Osteoblast (primary cell): ENCODE data around the gene GSAP. TPM values are rescaled to one million over a fixed set of nuclear protein-coding genes. Genes with fewer than 3 reads are reported as not detected.
"Not testable (repeated sequence)": the region's sequence is repeated elsewhere in the genome, so short reads cannot be mapped to it uniquely, and the experiment has no call there.

Experiments used
- DNase-seq: peaks from one replicate; pipeline ENCODE4 v3.0.0; 2011; ENCODE audit warnings: low spot score, mixed read lengths; ENCODE audit not compliant: insufficient read length; ENCODE audit errors: missing footprints
- H2AFZ ChIP-seq: 2 replicates; pipeline ENCODE4 v1.6.0; 2011; ENCODE audit warnings: mild to moderate bottlenecking, low read length
- H3K27ac ChIP-seq: 2 replicates; pipeline ENCODE4 v1.5.1; 2011; ENCODE audit warnings: mild to moderate bottlenecking, low read depth, low read length, moderate library complexity
- H3K27me3 ChIP-seq: 2 replicates; pipeline ENCODE4 v1.6.0; 2012; ENCODE audit warnings: mild to moderate bottlenecking, control low read depth, inconsistent platforms, low read length, moderate library complexity; ENCODE audit not compliant: insufficient read depth
- H3K36me3 ChIP-seq: 2 replicates; pipeline ENCODE4 v1.5.1; 2011; ENCODE audit warnings: mild to moderate bottlenecking, low read length, control low read depth, moderate library complexity; ENCODE audit not compliant: insufficient read depth
- H3K4me1 ChIP-seq: 2 replicates; pipeline ENCODE4 v1.5.1; 2011; ENCODE audit warnings: mild to moderate bottlenecking, low read length, control low read depth, moderate library complexity; ENCODE audit not compliant: insufficient read depth
- H3K4me2 ChIP-seq: 2 replicates; pipeline ENCODE4 v1.6.0; 2011; ENCODE audit warnings: mild to moderate bottlenecking, low read length; ENCODE audit not compliant: insufficient read depth
- H3K4me3 ChIP-seq: fragments of 200-600 bp; sonication (generic); 3 replicates; pipeline ENCODE4 v1.5.1; 2012; ENCODE audit warnings: mild to moderate bottlenecking, low read length, inconsistent platforms; ENCODE audit not compliant: insufficient read depth
- H3K79me2 ChIP-seq: 2 replicates; pipeline ENCODE4 v1.6.0; 2012; ENCODE audit warnings: mild to moderate bottlenecking, low read length, control low read depth, inconsistent platforms; ENCODE audit not compliant: insufficient read depth
- H3K9me3 ChIP-seq: 2 replicates; pipeline ENCODE4 v1.5.1; 2011; ENCODE audit warnings: low read depth, low read length, control low read depth
- H4K20me1 ChIP-seq: 2 replicates; pipeline ENCODE4 v1.6.0; 2012; ENCODE audit warnings: mild to moderate bottlenecking, low read length, control low read depth; ENCODE audit not compliant: insufficient read depth
- CTCF ChIP-seq: IDR thresholded peaks from 2 replicates; pipeline ENCODE4 v1.5.1; 2011; ENCODE audit warnings: mild to moderate bottlenecking, low read depth, low read length, moderate library complexity; ENCODE audit errors: extremely low read depth
- total RNA-seq: library from RNA; depleted of rRNA; stranded (reverse); fragments of >200 nt; gene quantifications from 2 replicates; pipeline ENCODE4 v1.2.3, GENCODE V29; 2012

Gene GSAP
- total RNA-seq, 1 donor: 13.0 TPM

DNA sequence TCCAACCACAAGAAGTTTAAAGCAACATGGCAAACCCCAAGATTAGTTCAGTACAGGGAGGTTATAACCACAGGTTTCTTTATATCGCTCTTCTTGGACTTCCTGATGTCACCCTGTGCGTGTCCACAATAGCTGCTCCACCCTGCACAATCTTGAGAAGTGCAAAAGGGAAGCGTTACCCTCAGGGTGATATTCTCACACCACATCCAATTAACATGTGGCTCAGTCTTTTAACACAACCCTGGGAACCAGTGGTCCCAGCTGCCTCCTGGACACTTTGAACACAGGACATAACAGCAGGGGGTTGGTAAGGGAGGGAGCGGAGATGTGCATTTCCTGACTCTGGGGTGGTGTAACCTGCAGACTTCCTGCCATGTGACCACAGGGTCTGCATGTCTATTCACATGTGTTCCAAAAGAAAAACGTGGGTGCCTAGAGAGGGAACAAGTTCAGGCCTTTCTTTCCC lies 64.6 kb downstream of the GSAP start:
- Histone ChIP-seq H3K4me3 (no peak overlapping the region), H4K20me1 (no peaks in the 10 kb centered on the region), H3K27me3 (no peaks in the 10 kb centered on the region), H2AFZ (no peak overlapping the region), H3K79me2 (no peaks in the 10 kb centered on the region), H3K36me3 (no peaks in the 10 kb centered on the region), H3K4me2 (no peak overlapping the region), H3K9me3 (no peaks in the 10 kb centered on the region), H3K4me1 (peaks cover 12% of the 10 kb centered on the region), H3K27ac (no peak overlapping the region)
- DNase-seq: no peak
- TF ChIP-seq CTCF: no peak

GRCh38 chr7:77349141-77349540 lies 67.0 kb downstream of the GSAP start:
- Histone ChIP-seq H3K4me1 (peaks cover 12% of the 10 kb centered on the region), H3K36me3 (no peaks in the 10 kb centered on the region), H2AFZ (no peak overlapping the region), H3K27ac (no peak overlapping the region), H3K4me2 (no peak overlapping the region), H3K79me2 (no peaks in the 10 kb centered on the region), H3K27me3 (no peaks in the 10 kb centered on the region), H4K20me1 (no peaks in the 10 kb centered on the region), H3K4me3 (no peak overlapping the region), H3K9me3 (no peaks in the 10 kb centered on the region)
- TF ChIP-seq CTCF: no peak
- no peak for DNase-seq

DNA sequence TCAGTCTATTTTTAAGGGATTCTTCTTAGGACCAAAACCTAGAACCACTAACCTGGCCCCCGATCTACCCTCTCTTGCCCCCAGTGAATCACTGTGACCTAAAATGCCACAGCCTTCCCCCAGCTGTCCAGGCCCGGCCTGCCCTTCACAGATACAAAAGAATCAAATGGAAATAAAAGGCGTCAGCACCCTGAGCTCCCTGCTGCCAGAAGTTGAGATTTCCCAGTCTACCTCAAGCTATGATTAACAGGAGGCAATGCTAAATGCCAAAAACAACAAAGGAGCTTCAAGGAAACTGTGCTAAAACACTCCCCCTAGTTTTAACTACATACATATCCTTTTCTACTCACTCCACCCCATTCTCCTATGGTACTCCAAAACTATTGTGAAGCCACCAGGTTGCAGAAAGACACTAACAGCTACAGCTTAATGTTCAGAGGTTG lies 67.8 kb downstream of the GSAP start:
- Histone ChIP-seq H3K4me1 (peaks cover 12% of the 10 kb centered on the region), H3K9me3 (no peaks in the 10 kb centered on the region), H3K4me3 (no peak overlapping the region), H3K27ac (no peak overlapping the region), H3K36me3 (no peaks in the 10 kb centered on the region), H3K79me2 (no peaks in the 10 kb centered on the region), H3K27me3 (no peaks in the 10 kb centered on the region), H2AFZ (no peak overlapping the region), H3K4me2 (peak overlapping the region; percentile 5), H4K20me1 (no peaks in the 10 kb centered on the region)
- peak; percentile 77 for DNase-seq
- peak; percentile 23 for TF ChIP-seq CTCF

GRCh38 chr7:77346441-77346840 lies 69.7 kb downstream of the GSAP start:
- Histone ChIP-seq H3K27me3 (no peaks in the 10 kb centered on the region), H3K4me2 (no peak overlapping the region), H4K20me1 (no peaks in the 10 kb centered on the region), H3K4me3 (no peak overlapping the region), H3K79me2 (no peaks in the 10 kb centered on the region), H3K27ac (no peak overlapping the region), H3K9me3 (no peaks in the 10 kb centered on the region), H3K4me1 (peaks cover 12% of the 10 kb centered on the region), H3K36me3 (no peaks in the 10 kb centered on the region), H2AFZ (no peak overlapping the region)
- DNase-seq: no peak
- no peak for TF ChIP-seq CTCF

DNA sequence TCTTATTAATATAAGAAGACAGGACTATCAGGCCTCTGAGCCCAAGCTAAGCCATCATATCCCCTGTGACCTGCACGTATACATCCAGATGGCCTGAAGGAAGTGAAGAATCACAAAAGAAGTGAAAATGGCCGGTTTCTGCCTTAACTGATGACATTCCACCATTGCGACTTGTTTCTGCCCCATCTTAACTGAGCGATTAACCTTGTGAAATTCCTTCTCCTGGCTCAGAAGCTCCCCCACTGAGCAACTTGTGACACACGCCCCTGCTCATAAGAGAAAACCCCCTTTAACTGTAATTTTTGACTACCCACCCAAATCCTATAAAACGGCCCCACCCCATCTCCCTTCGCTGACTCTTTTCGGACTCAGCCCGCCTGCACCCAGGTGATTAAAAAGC lies 70.7 kb downstream of the GSAP start:
- not testable (repeated sequence) for H3K79me2 ChIP-seq, H3K27ac ChIP-seq, H2AFZ ChIP-seq, DNase-seq, H3K27me3 ChIP-seq, H4K20me1 ChIP-seq, H3K36me3 ChIP-seq, H3K4me2 ChIP-seq, H3K4me3 ChIP-seq, H3K9me3 ChIP-seq
- peaks cover 12% of the 10 kb centered on the region for H3K4me1 ChIP-seq
